ENCODE measurements around the gene CTCF. TPM values are rescaled to one million over a fixed set of nuclear protein-coding genes. Genes with fewer than 3 reads are reported as not detected.

Gene CTCF
- total RNA-seq, 1 experiment from 2014 or later: 33.1 TPM

GRCh38 chr16:67656344-67657016, 94.2 kb downstream of the CTCF start:
- peaks cover 2% of the 10 kb centered on the region; the same call in 1 of the 2 replicates for H3K36me3 ChIP-seq (ENCODE audit: control insufficient read depth, insufficient read depth, low read length)
- no peaks in the 10 kb centered on the region for H3K27me3 ChIP-seq (ENCODE audit: control insufficient read depth, insufficient read depth, low read length)
- no peak overlapping the region for H3K27ac ChIP-seq (ENCODE audit: low read length)
- TF ChIP-seq SIN3A (IDR thresholded peaks at IDR 0.05; ENCODE audit: borderline replicate concordance, insufficient read depth, low read depth, low read length) (no peak), TCF7L2 (IDR thresholded peaks at IDR 0.05; ENCODE audit: low read depth, low read length) (no peak), POLR2AphosphoS5 (IDR thresholded peaks at IDR 0.05; ENCODE audit: low read depth, low read length) (no peak)
- ChIA-PET CTCF (no interaction called here), POLR2A (no interaction called here)
- ATAC-seq (no peak), DNase-seq (ENCODE audit: low read depth, low spot score) (no peak)
- H3K9me3 ChIP-seq (ENCODE audit: control insufficient read depth, insufficient read depth, low read depth, low read length): no peaks in the 10 kb centered on the region
- peaks cover 3% of the 10 kb centered on the region; the same call in 1 of the 2 replicates for H3K4me1 ChIP-seq (ENCODE audit: control insufficient read depth, insufficient read depth, low read length)
- H3K4me3 ChIP-seq (ENCODE audit: low read depth in 2 of 2, low read length in 2 of 2): no peak overlapping the region
- intact Hi-C loops (cut with micrococcal nuclease; ENCODE audit: unreplicated experiment) (no loop called here), in situ Hi-C loops (cut with HindIII; ENCODE audit: low pct_unique_long_range_greater_than_20kb, low sequenced_read_pairs) (no loop called here)
- BruUV-seq (replicated peaks): no TSS peak

GRCh38 chr16:67657017-67657608, 94.8 kb downstream of the CTCF start:
- DNase-seq (ENCODE audit: low read depth, low spot score) (no peak), ATAC-seq (no peak)
- Histone ChIP-seq H3K4me3 (ENCODE audit: low read depth in 2 of 2, low read length in 2 of 2) (no peak overlapping the region), H3K36me3 (ENCODE audit: control insufficient read depth, insufficient read depth, low read length) (peaks cover 2% of the 10 kb centered on the region; the same call in 1 of the 2 replicates), H3K27ac (ENCODE audit: low read length) (no peak overlapping the region), H3K4me1 (ENCODE audit: control insufficient read depth, insufficient read depth, low read length) (peaks cover 3% of the 10 kb centered on the region; the same call in 1 of the 2 replicates), H3K27me3 (ENCODE audit: control insufficient read depth, insufficient read depth, low read length) (no peaks in the 10 kb centered on the region), H3K9me3 (ENCODE audit: control insufficient read depth, insufficient read depth, low read depth, low read length) (no peaks in the 10 kb centered on the region)
- BruUV-seq (replicated peaks): no TSS peak
- in situ Hi-C loops (cut with HindIII; ENCODE audit: low pct_unique_long_range_greater_than_20kb, low sequenced_read_pairs) (no loop called here), intact Hi-C loops (cut with micrococcal nuclease; ENCODE audit: unreplicated experiment) (no loop called here)
- no peak for TF ChIP-seq TCF7L2 (IDR thresholded peaks at IDR 0.05; ENCODE audit: low read depth, low read length)
- ChIA-PET CTCF (no interaction called here), POLR2A (no interaction called here)

- in situ Hi-C loops (cut with HindIII; ENCODE audit: low pct_unique_long_range_greater_than_20kb, low sequenced_read_pairs) (no loop called here), intact Hi-C loops (cut with micrococcal nuclease; ENCODE audit: unreplicated experiment) (no loop called here)
- Histone ChIP-seq H3K27me3 (ENCODE audit: control insufficient read depth, insufficient read depth, low read length) (no peaks in the 10 kb centered on the region), H3K9me3 (ENCODE audit: control insufficient read depth, insufficient read depth, low read depth, low read length) (no peaks in the 10 kb centered on the region), H3K27ac (ENCODE audit: low read length) (no peak overlapping the region), H3K4me3 (ENCODE audit: low read depth in 2 of 2, low read length in 2 of 2) (no peak overlapping the region), H3K4me1 (ENCODE audit: control insufficient read depth, insufficient read depth, low read length) (peaks cover 3% of the 10 kb centered on the region; the same call in 1 of the 2 replicates), H3K36me3 (ENCODE audit: control insufficient read depth, insufficient read depth, low read length) (peaks cover 2% of the 10 kb centered on the region; the same call in 1 of the 2 replicates)
- ATAC-seq (no peak), DNase-seq (ENCODE audit: low read depth, low spot score) (no peak)
- ChIA-PET CTCF (no interaction called here), POLR2A (interaction anchor here (0.5 kb wide), 1 partner anchor 56 kb away, joined by 6 read pairs; no protein-coding TSS in a partner anchor)
- no TSS peak for BruUV-seq (replicated peaks)
- TF ChIP-seq TCF7L2 (IDR thresholded peaks at IDR 0.05; ENCODE audit: low read depth, low read length) (no peak), CTCF (IDR thresholded peaks at IDR 0.05) (no peak), SIN3A (IDR thresholded peaks at IDR 0.05; ENCODE audit: borderline replicate concordance, insufficient read depth, low read depth, low read length) (no peak), REST (IDR thresholded peaks at IDR 0.05; ENCODE audit: insufficient read depth in 1 of 2, low read depth in 2 of 2, low read length in 1 of 2) (no peak), POLR2AphosphoS5 (IDR thresholded peaks at IDR 0.05; ENCODE audit: low read depth, low read length) (no peak)
Measured at GRCh38 chr16:67657751-67658518, 95.6 kb downstream of the CTCF start.

Data from Panc1 (cell line).